Natural killer cell (primary cell): ENCODE results near the gene ITSN2. TPM values are rescaled to one million over a fixed set of nuclear protein-coding genes. Genes with fewer than 3 reads are reported as not detected.

Experiments
- ATAC-seq, 3 donors: fragments of 150-1000 bp in 2 of 3; fragments of 200-7000 bp in 1 of 3; cut with Tn5 transposase; 1 replicate in 1 of 3; 2 replicates in 2 of 3; pipeline ENCODE4 v1.10.0; 2021; ENCODE audit warnings: mild to moderate bottlenecking in 2 of 3, moderate library complexity in 2 of 3
- DNase-seq, 2 donors: peaks; one replicate each; pipeline versions ENCODE4 v3.0.0 to v3.0.0-alpha.2; 2013 to 2021; ENCODE audit warnings: mixed read lengths in 1 of 2
- H3K27ac ChIP-seq: one replicate; pipeline ENCODE4 v1.5.1; 2013; ENCODE audit warnings: mild to moderate bottlenecking, low read length
- H3K27me3 ChIP-seq: one replicate; pipeline ENCODE4 v1.6.1; 2013; ENCODE audit warnings: low read length; ENCODE audit not compliant: control insufficient read depth, insufficient read depth
- H3K36me3 ChIP-seq: one replicate; pipeline ENCODE4 v1.6.1; 2013; ENCODE audit warnings: low read length; ENCODE audit not compliant: control insufficient read depth, insufficient read depth
- H3K4me1 ChIP-seq: one replicate; pipeline ENCODE4 v1.6.1; 2013; ENCODE audit warnings: low read length; ENCODE audit not compliant: control insufficient read depth, insufficient read depth
- H3K4me3 ChIP-seq: one replicate; pipeline ENCODE4 v1.5.1; 2013; ENCODE audit warnings: low read length
- H3K9me3 ChIP-seq: one replicate; pipeline ENCODE4 v1.6.1; 2013; ENCODE audit warnings: low read length; ENCODE audit not compliant: control insufficient read depth, insufficient read depth
- H3K27ac Mint-ChIP-seq, 2 donors: one replicate each; pipeline ENCODE4 v1.8.0; 2022; ENCODE audit warnings: mild to moderate bottlenecking in 2 of 2, mixed read lengths in 2 of 2, moderate library complexity in 1 of 2
- H3K27me3 Mint-ChIP-seq, 2 donors: one replicate each; pipeline ENCODE4 v1.8.0; 2022; ENCODE audit warnings: low read depth in 2 of 2, mixed read lengths in 2 of 2
- H3K36me3 Mint-ChIP-seq: one replicate; pipeline ENCODE4 v1.8.0; 2022; ENCODE audit warnings: mixed read lengths
- H3K4me1 Mint-ChIP-seq, 2 donors: one replicate each; pipeline ENCODE4 v1.8.0; 2022; ENCODE audit warnings: mixed read lengths in 2 of 2
- H3K4me3 Mint-ChIP-seq: one replicate; pipeline ENCODE4 v1.8.0; 2022; ENCODE audit warnings: mild to moderate bottlenecking, moderate library complexity, mixed read lengths
- H3K9me3 Mint-ChIP-seq, 2 donors: one replicate each; pipeline ENCODE4 v1.8.0; 2022; ENCODE audit warnings: mixed read lengths in 2 of 2
- WGBS: methylation state at CpG from one replicate; pipeline ENCODE4 v1.1.7; 2013; ENCODE audit warnings: missing lambda C conversion rate; ENCODE audit not compliant: insufficient coverage; 5-methylcytosine and 5-hydroxymethylcytosine counted together
- intact Hi-C: fragments of 100-400 bp; cut with micrococcal nuclease; formaldehyde crosslinking; loops from one replicate; pipeline ENCODE4 v1.14.2; 2022
- total RNA-seq, 4 donors: library from RNA; stranded (reverse); fragments of 120-200 nt in 1 of 4; gene quantifications; one replicate each; pipeline versions ENCODE4 v1.2.3 to v1.2.4, GENCODE V29; 2013 to 2022
- TF ChIP-seq, protein P1 (sequence below): fragments of 200-600 bp; IDR thresholded peaks from one replicate; pipeline ENCODE4 v1.8.0; 2022; ENCODE audit warnings: antibody characterized with exemption

Gene ITSN2
- total RNA-seq, 3 donors from 2014 or later (not counting 1 experiment from before 2014, with no cell fraction given), result 101 to 118 (median 115) TPM

DNA sequence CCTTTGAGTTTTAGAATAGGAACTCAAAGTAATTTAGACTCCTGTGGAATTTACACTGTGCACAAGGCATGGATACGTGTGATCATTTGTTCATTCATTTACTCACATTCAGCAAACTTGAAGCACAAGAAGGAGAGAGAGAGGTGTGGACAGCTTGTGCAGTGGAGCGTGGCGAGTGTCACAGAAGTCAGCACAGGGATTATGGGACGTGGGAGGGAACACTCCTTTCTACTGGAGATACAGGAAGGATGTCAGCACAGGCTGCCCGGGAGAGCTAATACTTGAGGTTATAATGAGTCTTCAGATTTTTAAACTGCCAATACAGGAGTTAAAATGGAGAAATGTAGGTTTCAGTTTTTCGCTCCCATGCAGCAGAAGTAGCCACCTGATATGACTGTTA is 178.5 kb downstream of the ITSN2 start:
- H3K27ac ChIP-seq, result no peak overlapping the region
- TF ChIP-seq, protein P1, sequence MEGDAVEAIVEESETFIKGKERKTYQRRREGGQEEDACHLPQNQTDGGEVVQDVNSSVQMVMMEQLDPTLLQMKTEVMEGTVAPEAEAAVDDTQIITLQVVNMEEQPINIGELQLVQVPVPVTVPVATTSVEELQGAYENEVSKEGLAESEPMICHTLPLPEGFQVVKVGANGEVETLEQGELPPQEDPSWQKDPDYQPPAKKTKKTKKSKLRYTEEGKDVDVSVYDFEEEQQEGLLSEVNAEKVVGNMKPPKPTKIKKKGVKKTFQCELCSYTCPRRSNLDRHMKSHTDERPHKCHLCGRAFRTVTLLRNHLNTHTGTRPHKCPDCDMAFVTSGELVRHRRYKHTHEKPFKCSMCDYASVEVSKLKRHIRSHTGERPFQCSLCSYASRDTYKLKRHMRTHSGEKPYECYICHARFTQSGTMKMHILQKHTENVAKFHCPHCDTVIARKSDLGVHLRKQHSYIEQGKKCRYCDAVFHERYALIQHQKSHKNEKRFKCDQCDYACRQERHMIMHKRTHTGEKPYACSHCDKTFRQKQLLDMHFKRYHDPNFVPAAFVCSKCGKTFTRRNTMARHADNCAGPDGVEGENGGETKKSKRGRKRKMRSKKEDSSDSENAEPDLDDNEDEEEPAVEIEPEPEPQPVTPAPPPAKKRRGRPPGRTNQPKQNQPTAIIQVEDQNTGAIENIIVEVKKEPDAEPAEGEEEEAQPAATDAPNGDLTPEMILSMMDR, result no peak
- no peaks in the 10 kb centered on the region for H3K9me3 ChIP-seq
- Mint-ChIP-seq H3K36me3 (no peaks in the 10 kb centered on the region), H3K27ac (no peak overlapping the region), H3K9me3 (no peaks in the 10 kb centered on the region), H3K4me1 (peaks cover 0 to 3% of the 10 kb centered on the region in 2 donors), H3K4me3 (no peak overlapping the region), H3K27me3 (no peaks in the 10 kb centered on the region)
- no peak overlapping the region for H3K4me3 ChIP-seq
- 81% methylated on average over 6 of the region's 6 CpGs for WGBS
- intact Hi-C loops, result no loop called here
- H3K4me1 ChIP-seq, result no peaks in the 10 kb centered on the region
- H3K36me3 ChIP-seq, result no peaks in the 10 kb centered on the region
- ATAC-seq, result no peak
- H3K27me3 ChIP-seq, result no peaks in the 10 kb centered on the region
- DNase-seq, result no peak

DNA sequence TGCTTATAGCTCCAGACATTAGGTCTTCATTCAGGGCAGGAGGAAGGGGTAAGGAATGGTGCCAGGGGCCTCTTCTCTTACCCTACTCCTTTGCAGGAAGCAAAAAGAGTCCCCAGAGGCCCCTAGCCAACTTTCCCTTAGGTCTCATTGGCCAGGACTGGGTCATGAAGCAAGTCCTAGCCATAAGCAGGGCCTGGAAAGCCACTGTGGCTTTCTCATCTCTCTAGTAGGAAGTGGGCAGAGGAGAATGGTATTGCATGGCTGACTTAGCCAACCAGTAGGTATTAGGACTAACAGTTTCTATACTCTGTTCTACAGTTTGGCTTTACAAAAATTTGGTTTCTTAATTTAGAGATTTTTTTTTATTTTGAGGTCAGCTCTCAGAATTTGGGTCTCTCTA is 180.7 kb downstream of the ITSN2 start:
- intact Hi-C loops, result no loop called here
- Mint-ChIP-seq H3K9me3 (no peaks in the 10 kb centered on the region), H3K27ac (no peak overlapping the region), H3K4me1 (peaks cover 0 to 5% of the 10 kb centered on the region in 2 donors), H3K27me3 (no peaks in the 10 kb centered on the region), H3K4me3 (no peak overlapping the region), H3K36me3 (no peaks in the 10 kb centered on the region)
- Histone ChIP-seq H3K9me3 (no peaks in the 10 kb centered on the region), H3K27me3 (no peaks in the 10 kb centered on the region), H3K4me1 (no peaks in the 10 kb centered on the region), H3K27ac (no peak overlapping the region), H3K4me3 (no peak overlapping the region), H3K36me3 (no peaks in the 10 kb centered on the region)
- DNase-seq (no peak), ATAC-seq (no peak)
- TF ChIP-seq, protein P1, result no peak

GRCh38 chr2:24176326-24176725 is 184.0 kb downstream of the ITSN2 start:
- DNase-seq (no peak), ATAC-seq (no peak)
- peaks cover 0 to 5% of the 10 kb centered on the region in 2 donors for H3K4me1 Mint-ChIP-seq
- peaks cover 6 to 12% of the 10 kb centered on the region in 2 donors for H3K27me3 Mint-ChIP-seq
- H3K27me3 ChIP-seq, result no peaks in the 10 kb centered on the region
- no peaks in the 10 kb centered on the region for H3K36me3 Mint-ChIP-seq
- intact Hi-C loops, result no loop called here
- no peaks in the 10 kb centered on the region for H3K4me1 ChIP-seq
- no peak overlapping the region for H3K4me3 Mint-ChIP-seq
- H3K27ac Mint-ChIP-seq, result no peak overlapping the region
- H3K4me3 ChIP-seq, result no peak overlapping the region
- H3K9me3 Mint-ChIP-seq, result no peaks in the 10 kb centered on the region
- WGBS, result 95% methylated on average over 1 of the region's 1 CpG
- no peaks in the 10 kb centered on the region for H3K36me3 ChIP-seq
- H3K9me3 ChIP-seq, result no peaks in the 10 kb centered on the region
- no peak overlapping the region for H3K27ac ChIP-seq
- TF ChIP-seq, protein P1, result no peak

- Histone ChIP-seq H3K9me3 (no peaks in the 10 kb centered on the region), H3K4me3 (no peak overlapping the region), H3K27me3 (no peaks in the 10 kb centered on the region), H3K27ac (no peak overlapping the region), H3K36me3 (no peaks in the 10 kb centered on the region), H3K4me1 (no peaks in the 10 kb centered on the region)
- peaks cover 0 to 5% of the 10 kb centered on the region in 2 donors for H3K4me1 Mint-ChIP-seq
- TF ChIP-seq, protein P1, result no peak
- 93% methylated on average over 14 of the region's 17 CpGs for WGBS
- DNase-seq (no peak), ATAC-seq (no peak)
- no peaks in the 10 kb centered on the region for H3K9me3 Mint-ChIP-seq
- intact Hi-C loops, result no loop called here
- no peak overlapping the region for H3K27ac Mint-ChIP-seq
- H3K36me3 Mint-ChIP-seq, result no peaks in the 10 kb centered on the region
- peaks cover 6 to 12% of the 10 kb centered on the region in 2 donors for H3K27me3 Mint-ChIP-seq
- H3K4me3 Mint-ChIP-seq, result no peak overlapping the region
These were observed 184.6 kb downstream of the ITSN2 start for GRCh38 chr2:24175631-24176187.
